Measurements from ENCODE around the gene VGLL1. TPM values are rescaled to one million over a fixed set of nuclear protein-coding genes. Genes with fewer than 3 reads are reported as not detected.
A peak's percentile ranks its signal among the peaks of the same experiment; 100 is the strongest.

The VGLL1 gene
- total RNA-seq, 2 experiments from 2014 or later = not detected

GRCh38 chrX:136497556-136498052, 34.4 kb upstream of the VGLL1 start, which contains the start of gene HTATSF1:
HTATSF1 (plus strand) TSS chrX:136497592; CDS start chrX:136497685, 93 bp downstream.
- H3K9me3 ChIP-seq (ENCODE audit: low read length) = no peaks in the 10 kb centered on the region
- no TSS peak for BruUV-seq (replicated peaks)
- no peaks in the 10 kb centered on the region for H4K20me1 ChIP-seq (ENCODE audit: insufficient read depth, low read length)
- intact Hi-C loops (cut with micrococcal nuclease; ENCODE audit: unreplicated experiment) = loop anchor here (5.0 to 10.0 kb wide), 4 partner anchors 223 to 525 kb away; partner anchors contain the start of genes ARHGEF6 and MMGT1
- peaks cover 18% of the 10 kb centered on the region for H3K4me1 ChIP-seq (ENCODE audit: insufficient read depth, low read length, poor library complexity, severe bottlenecking)
- H3K79me2 ChIP-seq (ENCODE audit: insufficient read depth, low read depth, low read length) = peaks cover 33% of the 10 kb centered on the region
- ChIA-PET POLR2A (interaction anchor here (0.6 to 1.6 kb wide), 2 partner anchors 17 to 1705 kb away, joined by 3 read pairs; no protein-coding TSS in a partner anchor), CTCF (ENCODE audit: unreplicated experiment) (no interaction called here)
- DNase-seq (ENCODE audit: low spot score) = no peak
- no peaks in the 10 kb centered on the region for H3K9me2 ChIP-seq (ENCODE audit: insufficient read depth, low read length)
- TF ChIP-seq EZH2phosphoT487 (IDR thresholded peaks at IDR 0.05; ENCODE audit: borderline replicate concordance, low read depth, low read length) (no peak), CTCF (conservative IDR thresholded peaks at IDR 0.05; ENCODE audit: low read length) (no peak)
- H3K36me3 ChIP-seq (ENCODE audit: insufficient read depth, low read length) = peaks cover 35% of the 10 kb centered on the region
- H3K4me2 ChIP-seq (ENCODE audit: low read length) = peak within 1 kb of the TSS; percentile 90
- peak within 1 kb of the TSS; percentile 94 for H2AFZ ChIP-seq (ENCODE audit: low read length)
- H3K4me3 ChIP-seq (ENCODE audit: low read depth, low read length, poor library complexity, severe bottlenecking) = peak within 1 kb of the TSS; percentile 92
- H3K27ac ChIP-seq (ENCODE audit: low read depth, low read length, poor library complexity, severe bottlenecking) = peak within 1 kb of the TSS; percentile 90

- H4K20me1 ChIP-seq (ENCODE audit: insufficient read depth, low read length) = no peaks in the 10 kb centered on the region
- H3K4me2 ChIP-seq (ENCODE audit: low read length) = no peak overlapping the region
- H3K27ac ChIP-seq (ENCODE audit: low read depth, low read length, poor library complexity, severe bottlenecking) = no peak overlapping the region
- H2AFZ ChIP-seq (ENCODE audit: low read length) = no peak overlapping the region
- H3K79me2 ChIP-seq (ENCODE audit: insufficient read depth, low read depth, low read length) = no peaks in the 10 kb centered on the region
- no TSS peak for BruUV-seq (replicated peaks)
- CTCF ChIA-PET (ENCODE audit: unreplicated experiment) = no interaction called here
- no peak for DNase-seq (ENCODE audit: low spot score)
- POLR2A ChIA-PET = no interaction called here
- TF ChIP-seq CTCF (conservative IDR thresholded peaks at IDR 0.05; ENCODE audit: low read length) = no peak
- no peak for TF ChIP-seq EZH2phosphoT487 (IDR thresholded peaks at IDR 0.05; ENCODE audit: borderline replicate concordance, low read depth, low read length)
- no peak overlapping the region for H3K4me3 ChIP-seq (ENCODE audit: low read depth, low read length, poor library complexity, severe bottlenecking)
- no peaks in the 10 kb centered on the region for H3K4me1 ChIP-seq (ENCODE audit: insufficient read depth, low read length, poor library complexity, severe bottlenecking)
- H3K36me3 ChIP-seq (ENCODE audit: insufficient read depth, low read length) = no peaks in the 10 kb centered on the region
- no peaks in the 10 kb centered on the region for H3K9me2 ChIP-seq (ENCODE audit: insufficient read depth, low read length)
- intact Hi-C loops (cut with micrococcal nuclease; ENCODE audit: unreplicated experiment) = loop anchor here (10.0 kb wide), 1 partner anchor 176 kb away; no protein-coding TSS in a partner anchor
- no peaks in the 10 kb centered on the region for H3K9me3 ChIP-seq (ENCODE audit: low read length)
Observed at GRCh38 chrX:136519069-136519468, 12.9 kb upstream of the VGLL1 start.

GRCh38 chrX:136523770-136524169, 8.2 kb upstream of the VGLL1 start:
- no peaks in the 10 kb centered on the region for H3K36me3 ChIP-seq (ENCODE audit: insufficient read depth, low read length)
- CTCF ChIA-PET (ENCODE audit: unreplicated experiment) = no interaction called here
- intact Hi-C loops (cut with micrococcal nuclease; ENCODE audit: unreplicated experiment) = no loop called here

More at GRCh38 chrX:136523770-136524169, 8.2 kb upstream of the VGLL1 start:
- DNase-seq (ENCODE audit: low spot score) = no peak
- no peaks in the 10 kb centered on the region for H3K9me2 ChIP-seq (ENCODE audit: insufficient read depth, low read length)
- no peaks in the 10 kb centered on the region for H3K79me2 ChIP-seq (ENCODE audit: insufficient read depth, low read depth, low read length)
- no peaks in the 10 kb centered on the region for H3K4me1 ChIP-seq (ENCODE audit: insufficient read depth, low read length, poor library complexity, severe bottlenecking)
- H3K4me3 ChIP-seq (ENCODE audit: low read depth, low read length, poor library complexity, severe bottlenecking) = no peak overlapping the region
- no peaks in the 10 kb centered on the region for H3K9me3 ChIP-seq (ENCODE audit: low read length)
- POLR2A ChIA-PET = no interaction called here
- no peak overlapping the region for H3K27ac ChIP-seq (ENCODE audit: low read depth, low read length, poor library complexity, severe bottlenecking)
- no TSS peak for BruUV-seq (replicated peaks)
- H3K4me2 ChIP-seq (ENCODE audit: low read length) = no peak overlapping the region
- H4K20me1 ChIP-seq (ENCODE audit: insufficient read depth, low read length) = no peaks in the 10 kb centered on the region
- no peak overlapping the region for H2AFZ ChIP-seq (ENCODE audit: low read length)
- TF ChIP-seq EZH2phosphoT487 (IDR thresholded peaks at IDR 0.05; ENCODE audit: borderline replicate concordance, low read depth, low read length) = no peak
- TF ChIP-seq CTCF (conservative IDR thresholded peaks at IDR 0.05; ENCODE audit: low read length) = no peak

Data from OCI-LY7 (cell line).